K562 (cell line): ENCODE measurements around the gene PRDM4. TPM values are rescaled to one million over a fixed set of nuclear protein-coding genes. Genes with fewer than 3 reads are reported as not detected.

Experiments
- ATAC-seq: fragments of 200-7000 bp; cut with Tn5 transposase; 3 replicates; pipeline ENCODE4 v1.9.1; 2020; ENCODE audit warnings: moderate library complexity
- BruUV-seq: library from RNA; stranded (reverse); fragments of 400-500 nt; replicated peaks from 2 replicates; lab custom pipeline; 2021; lab: Mats Ljungman, UMichigan
- CTCF ChIA-PET: fragments of 300-600 bp; formaldehyde crosslinking; extraction: SDS; loops from one replicate; lab custom pipeline; 2021; ENCODE audit warnings: low intra/inter-chr PET ratio; lab: Yijun Ruan, JAX
- POLR2A ChIA-PET: fragments of 300-600, 350-650 bp; sonication (Branson Sonifier 250); formaldehyde crosslinking; extraction: SDS; loops from one replicate; lab custom pipeline; 2021; ENCODE audit warnings: antibody characterized with exemption, inconsistent platforms; lab: Yijun Ruan, JAX
- DNase-seq, 4 experiments: peaks; one replicate each; pipeline versions ENCODE4 v3.0.0 to v3.0.0-alpha.2; 2011 to 2018; ENCODE audit warnings: low spot score in 3 of 4, mixed read lengths in 3 of 4; ENCODE audit errors: extremely low read depth in 1 of 4
- FAIRE-seq: peaks from 2 replicates; lab custom pipeline; 2011; peaks lifted over from hg19 to GRCh38; lab: Jason Lieb, UNC
- H2AFZ ChIP-seq: 2 replicates; pipeline ENCODE4 v1.6.0; 2011; ENCODE audit warnings: low read depth, low read length, control low read depth, inconsistent platforms
- H3K27ac ChIP-seq: fragments of 200-600 bp; 3 replicates; pipeline ENCODE4 v1.8.0; 2011; ENCODE audit warnings: low read depth, mild to moderate bottlenecking, control low read depth, inconsistent platforms, low read length, moderate library complexity, mixed read lengths; ENCODE audit errors: extremely low read depth
- H3K27me3 ChIP-seq, 2 experiments: fragments of 300-600 bp in 1 of 2; 2 replicates in 1 of 2; 3 replicates in 1 of 2; pipeline versions ENCODE4 v1.6.0 to v1.8.0; 2011; ENCODE audit warnings: inconsistent platforms in 2 of 2, low read length in 2 of 2, mild to moderate bottlenecking in 1 of 2, mixed read lengths in 1 of 2, moderate library complexity in 1 of 2; ENCODE audit not compliant: control insufficient read depth in 2 of 2, insufficient read depth in 2 of 2
- H3K36me3 ChIP-seq: fragments of 300-600 bp; 3 replicates; pipeline ENCODE4 v1.8.0; 2011; ENCODE audit warnings: mild to moderate bottlenecking, low read length, inconsistent platforms; ENCODE audit not compliant: control insufficient read depth, insufficient read depth
- H3K4me1 ChIP-seq, 2 experiments: fragments of 200-600 bp in 1 of 2; replicated peaks in 1 of 2; 2 replicates in 1 of 2; 3 replicates in 1 of 2; pipeline versions ENCODE4 v1.5.1 to v1.8.0; 2011; ENCODE audit warnings: inconsistent platforms in 2 of 2, low read length in 2 of 2, mild to moderate bottlenecking in 1 of 2, mixed read lengths in 1 of 2, moderate library complexity in 1 of 2; ENCODE audit not compliant: control insufficient read depth in 2 of 2, insufficient read depth in 2 of 2
- H3K4me2 ChIP-seq: 2 replicates; pipeline ENCODE4 v1.6.1; 2011; ENCODE audit warnings: low read length, control low read depth, inconsistent platforms, mixed read lengths; ENCODE audit not compliant: insufficient read depth
- H3K4me3 ChIP-seq: fragments of 200-600 bp; sonication (generic), shearing (Covaris generic); 2 replicates; pipeline ENCODE4 v1.5.1; 2016; ENCODE audit warnings: control low read depth, inconsistent platforms
- H3K79me2 ChIP-seq: fragments of 200-600 bp; 3 replicates; pipeline ENCODE4 v1.8.0; 2011; ENCODE audit warnings: low read length, inconsistent platforms; ENCODE audit not compliant: control insufficient read depth, insufficient read depth
- H3K9ac ChIP-seq, 2 experiments: 2 replicates each; pipeline versions ENCODE4 v1.6.0 to v1.6.1; 2011; ENCODE audit warnings: low read depth in 2 of 2, low read length in 2 of 2, control low read depth in 1 of 2, inconsistent platforms in 1 of 2, mild to moderate bottlenecking in 1 of 2, mixed read lengths in 1 of 2; ENCODE audit not compliant: insufficient read depth in 1 of 2
- H3K9me1 ChIP-seq: one replicate; pipeline ENCODE4 v1.6.0; 2011; ENCODE audit warnings: inconsistent platforms, mild to moderate bottlenecking, low read length, moderate library complexity; ENCODE audit not compliant: control insufficient read depth, insufficient read depth
- H3K9me3 ChIP-seq: replicated peaks from 2 replicates; pipeline ENCODE4 v1.5.1; 2011; ENCODE audit warnings: low read depth, low read length, inconsistent platforms; ENCODE audit not compliant: control insufficient read depth, insufficient read depth
- H4K20me1 ChIP-seq: replicated peaks from 2 replicates; pipeline ENCODE4 v1.6.1; 2011; ENCODE audit warnings: low read length, inconsistent platforms, mixed read lengths; ENCODE audit not compliant: control insufficient read depth, insufficient read depth
- CEBPB ChIP-seq: fragments of 450-650 bp; IDR thresholded peaks from 2 replicates; pipeline ENCODE4 v1.6.1; 2016; ENCODE audit warnings: missing genetic modification characterization, missing compliant biosample characterization
- CTBP1 ChIP-seq: fragments of 450-650 bp; IDR thresholded peaks from 2 replicates; pipeline ENCODE4 v1.6.1; 2016; ENCODE audit warnings: borderline replicate concordance
- JUN ChIP-seq, 2 experiments: sonication (generic) in 1 of 2; formaldehyde crosslinking in 1 of 2; IDR thresholded peaks; 2 replicates each; pipeline versions ENCODE4 v1.6.1 to v1.8.0; 2012 to 2022; ENCODE audit warnings: borderline replicate concordance in 2 of 2, mild to moderate bottlenecking in 2 of 2, improper control_type of control experiment in 1 of 2, low read depth in 1 of 2, low read length in 1 of 2, missing genetic modification reagents in 1 of 2
- JUND ChIP-seq, 2 experiments: IDR thresholded peaks; 2 replicates in 1 of 2; 3 replicates in 1 of 2; pipeline ENCODE4 v1.6.1; 2011; ENCODE audit warnings: borderline replicate concordance in 2 of 2, low read depth in 2 of 2, low read length in 2 of 2, improper control_type of control experiment in 1 of 2, missing biosample characterization in 1 of 2, missing genetic modification characterization in 1 of 2, missing genetic modification reagents in 1 of 2
- KDM1A ChIP-seq, 2 experiments: fragments of 450-650 bp; IDR thresholded peaks; 2 replicates each; pipeline ENCODE4 v1.6.1; 2016; ENCODE audit warnings: mild to moderate bottlenecking in 2 of 2
- NFIC ChIP-seq: fragments of 450-650 bp; IDR thresholded peaks from 2 replicates; pipeline ENCODE4 v1.6.1; 2017; ENCODE audit warnings: mild to moderate bottlenecking, inconsistent platforms
- NR2C1 ChIP-seq, 2 experiments: fragments of 450-650 bp; IDR thresholded peaks; 2 replicates each; pipeline ENCODE4 v1.6.1; 2017; ENCODE audit warnings: mild to moderate bottlenecking in 2 of 2, antibody characterized with exemption in 1 of 2, inconsistent platforms in 1 of 2, missing compliant biosample characterization in 1 of 2, missing genetic modification characterization in 1 of 2
- POLR2A ChIP-seq: fragments of 450-650 bp; conservative IDR thresholded peaks from 2 replicates; pipeline ENCODE4 v1.6.1; 2016
- RNF2 ChIP-seq: sonication (generic); IDR thresholded peaks from 2 replicates; pipeline ENCODE4 v1.6.1; 2016
- SMAD1 ChIP-seq: fragments of 150-350 bp; IDR thresholded peaks from 2 replicates; pipeline ENCODE4 v1.6.1; 2014; ENCODE audit warnings: low read length, low read depth; ENCODE audit not compliant: partially characterized antibody
- TAF9B ChIP-seq: fragments of 450-650 bp; IDR thresholded peaks from 2 replicates; pipeline ENCODE4 v1.6.1; 2018; ENCODE audit warnings: mild to moderate bottlenecking; ENCODE audit not compliant: partially characterized antibody
- TCF15 ChIP-seq: fragments of 250-450 bp; sonication (Bioruptor Pico); IDR thresholded peaks from 2 replicates; pipeline ENCODE4 v1.8.0; 2022; ENCODE audit warnings: moderate library complexity, mild to moderate bottlenecking, inconsistent platforms
- ZNF134 ChIP-seq: fragments of 250-450 bp; sonication (Bioruptor Pico); conservative IDR thresholded peaks from 2 replicates; pipeline ENCODE4 v1.4.0; 2020
- ZNF184 ChIP-seq: sonication (generic); formaldehyde crosslinking; IDR thresholded peaks from 2 replicates; pipeline ENCODE4 v1.5.0; 2020; ENCODE audit warnings: missing genetic modification reagents
- ZNF224 ChIP-seq: sonication (generic); formaldehyde crosslinking; IDR thresholded peaks from 2 replicates; pipeline ENCODE4 v1.8.0; 2022; ENCODE audit warnings: mild to moderate bottlenecking, missing genetic modification reagents
- ZNF239 ChIP-seq: fragments of 250-450 bp; sonication (Bioruptor Pico); IDR thresholded peaks from 2 replicates; pipeline ENCODE4 v1.4.0; 2020; ENCODE audit warnings: mild to moderate bottlenecking
- ZNF668 ChIP-seq: fragments of 250-450 bp; sonication (Bioruptor Pico); IDR thresholded peaks from 2 replicates; pipeline ENCODE4 v1.8.0; 2022; ENCODE audit warnings: mild to moderate bottlenecking, inconsistent platforms
- WGBS: fragments of 100-300 bp; shearing (Covaris generic); methylation state at CpG from one replicate; pipeline ENCODE4 v1.1.6; 2016; ENCODE audit warnings: low coverage, mixed read lengths; ENCODE audit not compliant: insufficient coverage; ENCODE audit errors: missing lambda C conversion rate; 5-methylcytosine and 5-hydroxymethylcytosine counted together
- in situ Hi-C: fragments of 300-500 bp; cut with MboI; formaldehyde crosslinking; loops from 4 replicates; pipeline ENCODE4 v1.15.0; 2018; ENCODE audit warnings: inconsistent platforms, mixed read lengths
- intact Hi-C: fragments of 100-400 bp; cut with micrococcal nuclease; formaldehyde crosslinking; loops from 2 replicates; pipeline ENCODE4 v1.14.2; 2022
- polyA plus RNA-seq, 8 experiments: library from polyadenylated mRNA; depleted of rRNA in 4 of 8; stranded (reverse) in 5 of 8; unstranded in 3 of 8; fragments of >200 nt; fragmentation: Nextera tagmentation in 2 of 8; fragmentation: Illumina TruSeq in 1 of 8; extraction: Ambion mirVana in 2 of 8; extraction: Trizol in 1 of 8; gene quantifications; 2 replicates each; pipeline versions ENCODE4 v1.2.1 to v1.2.3, GENCODE V29; 2011 to 2014; ENCODE audit warnings: inconsistent platforms in 1 of 8, missing spikeins in 1 of 8
- total RNA-seq, 7 experiments: library from RNA; depleted of rRNA in 6 of 7; stranded (reverse); fragments of >200 nt in 6 of 7; fragmentation: Illumina TruSeq in 2 of 7; extraction: Trizol in 2 of 7; gene quantifications; 2 replicates each; pipeline versions ENCODE4 v1.2.1 to v1.2.3, GENCODE V29; 2011 to 2021; ENCODE audit warnings: low replicate concordance in 1 of 7
- TF ChIP-seq, protein P1 (sequence below), 3 experiments: IDR thresholded peaks in 2 of 3; conservative IDR thresholded peaks in 1 of 3; 2 replicates each; pipeline ENCODE4 v1.5.1; 2011 to 2012; ENCODE audit warnings: low read length in 3 of 3, mild to moderate bottlenecking in 3 of 3, control low read depth in 2 of 3, improper control_type of control experiment in 1 of 3, inconsistent platforms in 1 of 3, low read depth in 1 of 3, mixed read lengths in 1 of 3, moderate library complexity in 1 of 3; ENCODE audit not compliant: insufficient read depth in 2 of 3
- TF ChIP-seq, protein P2 (sequence below): fragments of 200-400 bp; formaldehyde crosslinking; IDR thresholded peaks from 2 replicates; pipeline ENCODE4 v1.6.1; 2017; ENCODE audit warnings: mild to moderate bottlenecking, low read depth, low read length, moderate library complexity

The PRDM4 gene
- total and polyA plus RNA-seq, 9 of the 15 experiments (the other 6 are each of a cell fraction or from before 2014, with no cell fraction given): 5.9 to 26.0 (median 20.0) TPM

DNA sequence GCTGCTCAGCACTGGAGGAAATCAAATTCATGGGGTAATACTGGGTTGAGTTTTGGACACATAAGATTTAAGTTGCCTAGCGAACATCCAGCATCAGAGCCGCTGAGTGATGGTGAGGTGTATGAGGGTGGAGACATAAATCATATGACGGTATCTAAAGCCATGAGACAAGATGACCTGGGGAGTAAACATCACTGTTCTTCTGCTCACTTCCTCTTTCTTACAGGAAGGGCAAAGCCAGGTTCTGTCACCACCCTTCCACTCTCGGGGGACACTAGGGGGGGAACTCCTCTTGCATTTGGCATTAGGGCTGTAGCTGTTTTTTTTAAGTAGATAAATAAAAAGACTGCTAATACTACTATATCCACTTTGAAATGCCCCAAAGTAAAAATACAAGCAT, 24.0 kb downstream of the PRDM4 start (continued):
- TF ChIP-seq, protein P1, sequence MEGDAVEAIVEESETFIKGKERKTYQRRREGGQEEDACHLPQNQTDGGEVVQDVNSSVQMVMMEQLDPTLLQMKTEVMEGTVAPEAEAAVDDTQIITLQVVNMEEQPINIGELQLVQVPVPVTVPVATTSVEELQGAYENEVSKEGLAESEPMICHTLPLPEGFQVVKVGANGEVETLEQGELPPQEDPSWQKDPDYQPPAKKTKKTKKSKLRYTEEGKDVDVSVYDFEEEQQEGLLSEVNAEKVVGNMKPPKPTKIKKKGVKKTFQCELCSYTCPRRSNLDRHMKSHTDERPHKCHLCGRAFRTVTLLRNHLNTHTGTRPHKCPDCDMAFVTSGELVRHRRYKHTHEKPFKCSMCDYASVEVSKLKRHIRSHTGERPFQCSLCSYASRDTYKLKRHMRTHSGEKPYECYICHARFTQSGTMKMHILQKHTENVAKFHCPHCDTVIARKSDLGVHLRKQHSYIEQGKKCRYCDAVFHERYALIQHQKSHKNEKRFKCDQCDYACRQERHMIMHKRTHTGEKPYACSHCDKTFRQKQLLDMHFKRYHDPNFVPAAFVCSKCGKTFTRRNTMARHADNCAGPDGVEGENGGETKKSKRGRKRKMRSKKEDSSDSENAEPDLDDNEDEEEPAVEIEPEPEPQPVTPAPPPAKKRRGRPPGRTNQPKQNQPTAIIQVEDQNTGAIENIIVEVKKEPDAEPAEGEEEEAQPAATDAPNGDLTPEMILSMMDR (IDR thresholded peaks at IDR 0.05 in 2 of 3, conservative IDR thresholded peaks at IDR 0.05 in 1 of 3; ENCODE audit: insufficient read depth in 2 of 3, low read depth in 1 of 3, low read length in 3 of 3): peak in 1 of 3 experiments; percentile 32; a peak in 2 of 6 replicates
- no peak for TF ChIP-seq CEBPB
- no peak for TF ChIP-seq TCF15
- TF ChIP-seq ZNF184 (CRISPR knock-in tag): no peak
- TF ChIP-seq ZNF134 (CRISPR knock-in tag): no peak
- no peak for TF ChIP-seq JUND (IDR thresholded peaks at IDR 0.05; ENCODE audit: borderline replicate concordance, low read depth, low read length)
- peak; percentile 47; the same call in 1 of the 3 replicates for TF ChIP-seq JUND (tag; IDR thresholded peaks at IDR 0.05; ENCODE audit: borderline replicate concordance, low read depth, low read length)
- TF ChIP-seq JUN (IDR thresholded peaks at IDR 0.05; ENCODE audit: borderline replicate concordance, low read depth, low read length): no peak
- TF ChIP-seq JUN (CRISPR knock-in tag; IDR thresholded peaks at IDR 0.05; ENCODE audit: borderline replicate concordance): no peak
- peak; percentile 84 for TF ChIP-seq CTBP1

DNA sequence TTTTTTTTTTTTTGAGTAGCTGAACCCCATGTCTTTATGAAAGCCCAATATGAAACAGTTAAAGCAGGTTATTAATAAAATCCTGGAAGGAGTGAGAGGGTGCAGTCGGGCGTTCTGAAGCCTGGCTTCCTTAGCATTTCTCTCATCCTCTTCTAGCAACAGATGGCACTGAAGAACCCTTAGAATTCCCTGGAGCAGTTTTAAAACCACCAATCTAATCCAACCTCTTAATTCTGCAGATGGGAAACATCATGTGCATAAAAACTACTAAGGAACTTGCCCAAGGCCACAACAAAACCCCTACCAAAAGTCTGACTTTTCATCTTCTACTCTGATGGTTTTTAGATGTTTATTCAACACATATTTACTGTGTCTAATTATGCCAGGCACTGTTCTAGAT, 25.2 kb downstream of the PRDM4 start:
- H3K79me2 ChIP-seq: no peaks in the 10 kb centered on the region
- intact Hi-C loops: no loop called here
- H3K9me1 ChIP-seq: peaks cover 3% of the 10 kb centered on the region
- no peaks in the 10 kb centered on the region for H3K27me3 ChIP-seq
- H3K4me1 ChIP-seq: no peaks in the 10 kb centered on the region
- in situ Hi-C loops: no loop called here
- CTCF ChIA-PET: no interaction called here
- H2AFZ ChIP-seq: no peak overlapping the region
- no peak overlapping the region for H3K27ac ChIP-seq
- H3K4me2 ChIP-seq: no peak overlapping the region
- POLR2A ChIA-PET: no interaction called here
- ATAC-seq (no peak), DNase-seq (no peak), FAIRE-seq (no peak)
- H4K20me1 ChIP-seq: no peaks in the 10 kb centered on the region; the same call in 1 of the 2 replicates
- no peak overlapping the region for H3K9ac ChIP-seq
- no peak overlapping the region for H3K4me3 ChIP-seq
- peaks cover 76% of the 10 kb centered on the region for H3K36me3 ChIP-seq
- no TSS peak for BruUV-seq
- H3K9me3 ChIP-seq: no peaks in the 10 kb centered on the region
- 91% methylated on average over 2 of the region's 2 CpGs for WGBS
- TF ChIP-seq KDM1A (IDR thresholded peaks at IDR 0.05): no peak
- no peak for TF ChIP-seq NR2C1 (IDR thresholded peaks at IDR 0.05)
- TF ChIP-seq NR2C1 (tag; IDR thresholded peaks at IDR 0.05): no peak
- TF ChIP-seq POLR2A: no peak
- TF ChIP-seq, protein P2, sequence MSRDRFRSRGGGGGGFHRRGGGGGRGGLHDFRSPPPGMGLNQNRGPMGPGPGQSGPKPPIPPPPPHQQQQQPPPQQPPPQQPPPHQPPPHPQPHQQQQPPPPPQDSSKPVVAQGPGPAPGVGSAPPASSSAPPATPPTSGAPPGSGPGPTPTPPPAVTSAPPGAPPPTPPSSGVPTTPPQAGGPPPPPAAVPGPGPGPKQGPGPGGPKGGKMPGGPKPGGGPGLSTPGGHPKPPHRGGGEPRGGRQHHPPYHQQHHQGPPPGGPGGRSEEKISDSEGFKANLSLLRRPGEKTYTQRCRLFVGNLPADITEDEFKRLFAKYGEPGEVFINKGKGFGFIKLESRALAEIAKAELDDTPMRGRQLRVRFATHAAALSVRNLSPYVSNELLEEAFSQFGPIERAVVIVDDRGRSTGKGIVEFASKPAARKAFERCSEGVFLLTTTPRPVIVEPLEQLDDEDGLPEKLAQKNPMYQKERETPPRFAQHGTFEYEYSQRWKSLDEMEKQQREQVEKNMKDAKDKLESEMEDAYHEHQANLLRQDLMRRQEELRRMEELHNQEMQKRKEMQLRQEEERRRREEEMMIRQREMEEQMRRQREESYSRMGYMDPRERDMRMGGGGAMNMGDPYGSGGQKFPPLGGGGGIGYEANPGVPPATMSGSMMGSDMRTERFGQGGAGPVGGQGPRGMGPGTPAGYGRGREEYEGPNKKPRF: no peak
- TF ChIP-seq ZNF668 (CRISPR knock-in tag): no peak
- no peak for TF ChIP-seq ZNF224
- TF ChIP-seq SMAD1: no peak
- TF ChIP-seq ZNF239 (CRISPR knock-in tag): no peak
- no peak for TF ChIP-seq TAF9B
- TF ChIP-seq NFIC: no peak
- TF ChIP-seq RNF2: no peak
